Measurements from ENCODE around the gene VWC2L.

- no peak for TF ChIP-seq CTCF (IDR thresholded peaks at IDR 0.05; ENCODE audit: extremely low read depth in 1 of 2, insufficient read depth in 1 of 2, low read depth in 1 of 2, low read length in 2 of 2)
- TF ChIP-seq POLR2A (IDR thresholded peaks at IDR 0.05; ENCODE audit: low read depth, low read length): no peak
- TF ChIP-seq EZH2 (IDR thresholded peaks at IDR 0.05; ENCODE audit: borderline replicate concordance, low read depth, low read length, severe bottlenecking): no peak
- no peak for TF ChIP-seq POLR2AphosphoS5 (IDR thresholded peaks at IDR 0.05; ENCODE audit: insufficient read depth, low read depth, low read length)
- TF ChIP-seq JUN (IDR thresholded peaks at IDR 0.05; ENCODE audit: borderline replicate concordance, insufficient read depth, insufficient read length, low read depth): no peak
- TF ChIP-seq MYC (IDR thresholded peaks at IDR 0.05; ENCODE audit: low read depth, low read length): no peak
These were observed 32.3 kb upstream of the VWC2L start for GRCh38 chr2:214378455-214379103.
